ENCODE data around the gene ATP8B4. TPM values are rescaled to one million over a fixed set of nuclear protein-coding genes. Genes with fewer than 3 reads are reported as not detected.

The ATP8B4 gene
- total and polyA plus RNA-seq, 2 of the 8 experiments (the other 6 are each of a cell fraction or from before 2014, with no cell fraction given): 0.17 to 0.24 TPM

DNA sequence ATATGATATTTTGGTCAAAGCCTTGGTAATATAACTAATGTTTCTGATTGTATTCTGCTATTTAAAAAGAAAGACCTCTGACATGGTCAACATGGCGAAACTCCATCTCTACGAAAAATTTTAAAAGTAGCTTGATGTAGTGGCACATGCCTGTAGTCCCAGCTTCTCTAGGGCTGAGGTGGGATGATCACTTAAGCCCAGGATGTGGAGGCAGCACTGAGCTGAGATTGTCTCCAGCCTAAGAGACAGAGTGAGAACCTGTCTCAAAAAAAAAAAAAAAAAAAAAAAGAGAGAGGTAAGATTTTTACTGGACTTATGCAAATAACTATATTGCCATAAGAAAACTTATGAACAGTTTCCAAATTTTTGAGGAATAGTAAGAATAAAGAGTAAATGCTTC, 32.4 kb upstream of the ATP8B4 start:
- Histone ChIP-seq H3K4ac (replicated peaks; ENCODE audit: insufficient read length, low read depth, low read length) (no peak overlapping the region), H4K91ac (replicated peaks; ENCODE audit: insufficient read length, low read length) (no peak overlapping the region), H2BK12ac (ENCODE audit: low read depth, low read length) (no peak overlapping the region), H2BK20ac (ENCODE audit: low read length) (no peak overlapping the region), H4K8ac (ENCODE audit: extremely low read depth, insufficient read depth, low read length) (no peak overlapping the region), H3K9me3 (ENCODE audit: insufficient read depth in 2 of 2, low read depth in 1 of 2, low read length in 1 of 2) (peaks cover 0 to 1% of the 10 kb centered on the region in 2 experiments; a peak in 1 of 4 replicates), H2BK15ac (ENCODE audit: low read length) (no peak overlapping the region), H2BK120ac (replicated peaks; ENCODE audit: low read depth, low read length) (no peak overlapping the region), H3K23me2 (ENCODE audit: low read depth, low read length) (no peaks in the 10 kb centered on the region), H2AK5ac (ENCODE audit: low read depth, low read length) (no peak overlapping the region), H4K5ac (ENCODE audit: insufficient read length, low read depth, low read length) (no peak overlapping the region), H3K9ac (replicated peaks in 1 of 4; ENCODE audit: extremely low read depth in 1 of 4, low read depth in 3 of 4, low read length in 3 of 4) (no peak overlapping the region), H3K27me3 (replicated peaks in 1 of 4; ENCODE audit: control insufficient read depth in 3 of 4, extremely low read depth in 1 of 4, insufficient read depth in 3 of 4, low read length in 3 of 4) (no peaks in the 10 kb centered on the region), H3K79me1 (ENCODE audit: low read depth, low read length) (no peaks in the 10 kb centered on the region), H2AFZ (ENCODE audit: low read length) (no peak overlapping the region), H3K36me3 (ENCODE audit: control insufficient read depth in 2 of 4, insufficient read depth in 4 of 4, low read length in 3 of 4) (no peaks in the 10 kb centered on the region), H4K20me1 (replicated peaks in 1 of 2; ENCODE audit: control insufficient read depth in 1 of 2, insufficient read depth in 2 of 2, low read length in 2 of 2) (no peaks in the 10 kb centered on the region), H3K23ac (ENCODE audit: insufficient read length) (no peak overlapping the region), H3K56ac (replicated peaks; ENCODE audit: insufficient read length, low read depth, low read length) (no peak overlapping the region), H3K27ac (ENCODE audit: low read depth, low read length) (no peak overlapping the region), H3K4me1 (replicated peaks in 1 of 4; ENCODE audit: control insufficient read depth in 3 of 4, insufficient read depth in 4 of 4, low read length in 3 of 4) (no peaks in the 10 kb centered on the region), H3K4me2 (ENCODE audit: insufficient read depth in 1 of 2, low read depth in 2 of 2, low read length in 2 of 2) (no peak overlapping the region), H2BK5ac (ENCODE audit: low read depth, low read length) (no peak overlapping the region), H3K79me2 (ENCODE audit: control insufficient read depth in 1 of 2, insufficient read depth in 2 of 2, low read length in 2 of 2) (no peaks in the 10 kb centered on the region), H3K4me3 (ENCODE audit: extremely low read depth in 1 of 4, insufficient read depth in 2 of 4, low read depth in 3 of 4, low read length in 4 of 4) (no peak overlapping the region), H3K14ac (ENCODE audit: insufficient read length) (no peak overlapping the region), H3K18ac (ENCODE audit: extremely low read depth, low read length) (no peak overlapping the region)
- FAIRE-seq (no peak), DNase-seq (ENCODE audit: low read depth in 1 of 2, low spot score in 2 of 2) (no peak)
- ChIA-PET CTCF (ENCODE audit: partially characterized antibody) (interaction anchor here (0.6 to 1.5 kb wide), 6 partner anchors 41 to 691 kb away, joined by 3 to 10 read pairs (median 4); no protein-coding TSS in a partner anchor), POLR2A (ENCODE audit: partially characterized antibody) (no interaction called here)
- WGBS, 2 experiments (ENCODE audit: extremely low coverage in 1 of 2, insufficient coverage in 1 of 2, insufficient read length in 1 of 2, insufficient replicate concordance in 2 of 2, low coverage in 1 of 2, low lambda C conversion rate in 2 of 2, missing lambda C conversion rate in 1 of 2): 89% methylated on average over 2 of the region's 2 CpGs; no CpG with 5 or more reads in 1 of the 2 experiments
- no peak for TF ChIP-seq JUN (IDR thresholded peaks at IDR 0.05; ENCODE audit: low read depth, low read length)
- no peak for TF ChIP-seq POLR2A (IDR thresholded peaks at IDR 0.05; ENCODE audit: control extremely low read depth in 1 of 2, low read depth in 2 of 2, low read length in 2 of 2)
- no peak for TF ChIP-seq MAX (IDR thresholded peaks at IDR 0.05)
- TF ChIP-seq, protein P1, sequence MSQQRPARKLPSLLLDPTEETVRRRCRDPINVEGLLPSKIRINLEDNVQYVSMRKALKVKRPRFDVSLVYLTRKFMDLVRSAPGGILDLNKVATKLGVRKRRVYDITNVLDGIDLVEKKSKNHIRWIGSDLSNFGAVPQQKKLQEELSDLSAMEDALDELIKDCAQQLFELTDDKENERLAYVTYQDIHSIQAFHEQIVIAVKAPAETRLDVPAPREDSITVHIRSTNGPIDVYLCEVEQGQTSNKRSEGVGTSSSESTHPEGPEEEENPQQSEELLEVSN (IDR thresholded peaks at IDR 0.05): no peak
- TF ChIP-seq SIX5 (IDR thresholded peaks at IDR 0.05; ENCODE audit: low read depth, low read length): no peak
